Peyer's patch (tissue), 4 donors: ENCODE data around the gene PRDM8. TPM values are rescaled to one million over a fixed set of nuclear protein-coding genes. Genes with fewer than 3 reads are reported as not detected.

ENCODE experiments used
- DNase-seq, 3 donors: peaks; one replicate each; pipeline ENCODE4 v3.0.0-alpha.2; 2017 to 2019
- H3K27ac ChIP-seq, 4 donors: fragments of 200-600 bp; sonication (generic); one replicate each; pipeline ENCODE4 v1.5.1; 2016 to 2019
- H3K27me3 ChIP-seq, 2 donors: fragments of 200-600 bp; sonication (generic); one replicate each; pipeline ENCODE4 v1.5.1; 2019
- H3K36me3 ChIP-seq, 3 donors: fragments of 200-600 bp; sonication (generic); one replicate each; pipeline ENCODE4 v1.5.1; 2016 to 2019
- H3K4me1 ChIP-seq, 4 donors: fragments of 200-600 bp; sonication (generic); one replicate each; pipeline ENCODE4 v1.5.1; 2016 to 2019
- H3K4me3 ChIP-seq, 4 donors: fragments of 200-600 bp; sonication (generic); 1 replicate in 3 of 4; 2 replicates in 1 of 4; pipeline ENCODE4 v1.5.1; 2016 to 2019; ENCODE audit warnings: mild to moderate bottlenecking in 1 of 4
- H3K9me3 ChIP-seq, 4 donors: fragments of 200-600 bp; sonication (generic); one replicate each; pipeline ENCODE4 v1.5.1; 2016 to 2019; ENCODE audit warnings: mild to moderate bottlenecking in 1 of 4
- CTCF ChIP-seq, 6 experiments: fragments of 450-650 bp in 4 of 6; fragments of 200-600 bp in 2 of 6; sonication (generic) in 1 of 6; IDR thresholded peaks; one replicate each; pipeline ENCODE4 v1.5.1; 2017 to 2019; ENCODE audit warnings: antibody characterized with exemption in 6 of 6, mild to moderate bottlenecking in 3 of 6, moderate library complexity in 1 of 6
- POLR2A ChIP-seq, 2 donors: fragments of 450-650 bp; IDR thresholded peaks; one replicate each; pipeline ENCODE4 v1.5.1; 2017; ENCODE audit warnings: antibody characterized with exemption in 2 of 2, mild to moderate bottlenecking in 2 of 2, moderate library complexity in 2 of 2
- total RNA-seq, 4 donors: library from RNA; depleted of rRNA; stranded (reverse); fragments of >200 nt; gene quantifications; one replicate each; pipeline ENCODE4 v1.1.0, GENCODE V29; 2016

PRDM8 gene
- total RNA-seq, 4 donors from 2014 or later, result 0.35 to 5.8 (median 3.3) TPM

- H3K4me3 ChIP-seq, result no peak overlapping the region
- no peaks in the 10 kb centered on the region for H3K9me3 ChIP-seq
- peaks cover 0 to 24% (median 3%) of the 10 kb centered on the region in 4 donors for H3K4me1 ChIP-seq
- DNase-seq, result no peak
- TF ChIP-seq POLR2A (IDR thresholded peaks at IDR 0.05) (no peak), CTCF (IDR thresholded peaks at IDR 0.05) (no peak)
- H3K27ac ChIP-seq, result no peak overlapping the region
- H3K36me3 ChIP-seq, result no peaks in the 10 kb centered on the region
- H3K27me3 ChIP-seq, result peaks cover 0 to 3% of the 10 kb centered on the region in 2 donors
Observed at GRCh38 chr4:80204433-80205011, 7.2 kb downstream of the PRDM8 start.

GRCh38 chr4:80206111-80206510 is 8.8 kb downstream of the PRDM8 start:
- Histone ChIP-seq H3K4me1 (peaks cover 0 to 24% (median 3%) of the 10 kb centered on the region in 4 donors), H3K27ac (no peak overlapping the region), H3K9me3 (no peaks in the 10 kb centered on the region), H3K36me3 (no peaks in the 10 kb centered on the region), H3K27me3 (peaks cover 0 to 3% of the 10 kb centered on the region in 2 donors), H3K4me3 (no peak overlapping the region)
- DNase-seq, result no peak
- TF ChIP-seq CTCF (IDR thresholded peaks at IDR 0.05) (no peak), POLR2A (IDR thresholded peaks at IDR 0.05) (no peak)

- H3K27me3 ChIP-seq, result peaks cover 0 to 3% of the 10 kb centered on the region in 2 donors
- no peak overlapping the region for H3K4me3 ChIP-seq
- TF ChIP-seq POLR2A (IDR thresholded peaks at IDR 0.05) (no peak), CTCF (IDR thresholded peaks at IDR 0.05) (no peak)
- DNase-seq, result no peak
- H3K27ac ChIP-seq, result no peak overlapping the region
- H3K36me3 ChIP-seq, result no peaks in the 10 kb centered on the region
- peaks cover 0 to 21% (median 3%) of the 10 kb centered on the region in 4 donors for H3K4me1 ChIP-seq
- no peaks in the 10 kb centered on the region for H3K9me3 ChIP-seq
Observed at GRCh38 chr4:80206521-80207171, 9.3 kb downstream of the PRDM8 start.

GRCh38 chr4:80207172-80207583 is 9.9 kb downstream of the PRDM8 start:
- Histone ChIP-seq H3K27me3 (peaks cover 0 to 3% of the 10 kb centered on the region in 2 donors), H3K4me3 (no peak overlapping the region), H3K4me1 (peaks cover 0 to 16% (median 3%) of the 10 kb centered on the region in 4 donors), H3K27ac (no peak overlapping the region), H3K9me3 (no peaks in the 10 kb centered on the region), H3K36me3 (no peaks in the 10 kb centered on the region)
- TF ChIP-seq CTCF (IDR thresholded peaks at IDR 0.05) (no peak), POLR2A (IDR thresholded peaks at IDR 0.05) (no peak)
- DNase-seq, result peak in 1 of 3 donors; percentile 52

- Histone ChIP-seq H3K4me3 (no peak overlapping the region), H3K9me3 (no peaks in the 10 kb centered on the region), H3K36me3 (no peaks in the 10 kb centered on the region), H3K27ac (no peak overlapping the region), H3K4me1 (peaks cover 0 to 16% (median 2%) of the 10 kb centered on the region in 4 donors), H3K27me3 (peaks cover 0 to 3% of the 10 kb centered on the region in 2 donors)
- DNase-seq, result no peak
- no peak for TF ChIP-seq CTCF (IDR thresholded peaks at IDR 0.05)
- no peak for TF ChIP-seq POLR2A (IDR thresholded peaks at IDR 0.05)
Observed at GRCh38 chr4:80207664-80208063, 10.4 kb downstream of the PRDM8 start.
